ENCODE results near the gene ZNF609. TPM values are rescaled to one million over a fixed set of nuclear protein-coding genes. Genes with fewer than 3 reads are reported as not detected.

ZNF609 gene
- total RNA-seq, 4 donors from 2014 or later = 38.7 to 50.6 (median 43.9) TPM

- peaks cover 0 to 99% of the 10 kb centered on the region in 2 donors for H3K36me3 ChIP-seq
- WGBS, 2 donors (ENCODE audit: low coverage in 1 of 2) = 71 to 74% methylated on average over 4 to 11 of the region's 14 CpGs
- ATAC-seq = no peak
Observed at GRCh38 chr15:64678126-64678819, 217.9 kb downstream of the ZNF609 start.

DNA sequence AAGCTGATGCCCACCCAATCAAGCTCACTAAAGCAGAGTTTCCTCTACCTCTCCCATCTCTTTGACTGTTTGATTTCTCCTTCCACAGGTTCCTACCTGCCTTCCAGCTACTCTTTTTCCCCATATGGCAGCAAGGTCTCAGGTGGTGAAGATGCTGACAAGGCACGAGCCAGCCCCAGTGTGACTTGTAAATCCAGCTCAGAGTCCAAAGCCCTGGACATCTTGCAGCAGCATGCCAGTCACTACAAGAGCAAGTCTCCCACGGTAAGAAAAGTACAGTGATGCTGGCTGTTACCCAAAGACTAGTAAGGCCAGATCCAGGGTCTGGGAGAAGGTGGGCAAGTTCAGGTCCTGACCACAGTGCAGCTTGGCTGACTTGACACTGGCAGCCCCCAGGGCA is 219.7 kb downstream of the ZNF609 start:
- WGBS, 2 donors (ENCODE audit: low coverage in 1 of 2) = 20% methylated on average over 1 of the region's 2 CpGs; no CpG with 5 or more reads in 1 of the 2 donors
- Histone ChIP-seq H3K4me1 (peaks cover 0 to 31% (median 0%) of the 10 kb centered on the region in 3 donors), H3K9me3 (no peaks in the 10 kb centered on the region), H3K36me3 (peaks cover 0 to 99% of the 10 kb centered on the region in 2 donors), H3K27me3 (no peaks in the 10 kb centered on the region), H3K27ac (no peak overlapping the region), H3K4me3 (no peak overlapping the region)
- no peak for ATAC-seq
- TF ChIP-seq POLR2AphosphoS5 (IDR thresholded peaks at IDR 0.05) (no peak), EP300 (IDR thresholded peaks at IDR 0.05) (no peak), POLR2A (IDR thresholded peaks at IDR 0.05) (no peak)
- TF ChIP-seq, protein P1, sequence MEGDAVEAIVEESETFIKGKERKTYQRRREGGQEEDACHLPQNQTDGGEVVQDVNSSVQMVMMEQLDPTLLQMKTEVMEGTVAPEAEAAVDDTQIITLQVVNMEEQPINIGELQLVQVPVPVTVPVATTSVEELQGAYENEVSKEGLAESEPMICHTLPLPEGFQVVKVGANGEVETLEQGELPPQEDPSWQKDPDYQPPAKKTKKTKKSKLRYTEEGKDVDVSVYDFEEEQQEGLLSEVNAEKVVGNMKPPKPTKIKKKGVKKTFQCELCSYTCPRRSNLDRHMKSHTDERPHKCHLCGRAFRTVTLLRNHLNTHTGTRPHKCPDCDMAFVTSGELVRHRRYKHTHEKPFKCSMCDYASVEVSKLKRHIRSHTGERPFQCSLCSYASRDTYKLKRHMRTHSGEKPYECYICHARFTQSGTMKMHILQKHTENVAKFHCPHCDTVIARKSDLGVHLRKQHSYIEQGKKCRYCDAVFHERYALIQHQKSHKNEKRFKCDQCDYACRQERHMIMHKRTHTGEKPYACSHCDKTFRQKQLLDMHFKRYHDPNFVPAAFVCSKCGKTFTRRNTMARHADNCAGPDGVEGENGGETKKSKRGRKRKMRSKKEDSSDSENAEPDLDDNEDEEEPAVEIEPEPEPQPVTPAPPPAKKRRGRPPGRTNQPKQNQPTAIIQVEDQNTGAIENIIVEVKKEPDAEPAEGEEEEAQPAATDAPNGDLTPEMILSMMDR (IDR thresholded peaks at IDR 0.05) = no peak

More at GRCh38 chr15:64678126-64678819, 217.9 kb downstream of the ZNF609 start:
- Histone ChIP-seq H3K4me3 (no peak overlapping the region), H3K27me3 (no peaks in the 10 kb centered on the region), H3K27ac (no peak overlapping the region), H3K9me3 (no peaks in the 10 kb centered on the region), H3K4me1 (peaks cover 0 to 22% (median 0%) of the 10 kb centered on the region in 3 donors)
- no peak for TF ChIP-seq POLR2AphosphoS5 (IDR thresholded peaks at IDR 0.05)
- TF ChIP-seq, protein P1 (IDR thresholded peaks at IDR 0.05) = no peak
- no peak for TF ChIP-seq POLR2A (IDR thresholded peaks at IDR 0.05)
- no peak for TF ChIP-seq EP300 (IDR thresholded peaks at IDR 0.05)

DNA sequence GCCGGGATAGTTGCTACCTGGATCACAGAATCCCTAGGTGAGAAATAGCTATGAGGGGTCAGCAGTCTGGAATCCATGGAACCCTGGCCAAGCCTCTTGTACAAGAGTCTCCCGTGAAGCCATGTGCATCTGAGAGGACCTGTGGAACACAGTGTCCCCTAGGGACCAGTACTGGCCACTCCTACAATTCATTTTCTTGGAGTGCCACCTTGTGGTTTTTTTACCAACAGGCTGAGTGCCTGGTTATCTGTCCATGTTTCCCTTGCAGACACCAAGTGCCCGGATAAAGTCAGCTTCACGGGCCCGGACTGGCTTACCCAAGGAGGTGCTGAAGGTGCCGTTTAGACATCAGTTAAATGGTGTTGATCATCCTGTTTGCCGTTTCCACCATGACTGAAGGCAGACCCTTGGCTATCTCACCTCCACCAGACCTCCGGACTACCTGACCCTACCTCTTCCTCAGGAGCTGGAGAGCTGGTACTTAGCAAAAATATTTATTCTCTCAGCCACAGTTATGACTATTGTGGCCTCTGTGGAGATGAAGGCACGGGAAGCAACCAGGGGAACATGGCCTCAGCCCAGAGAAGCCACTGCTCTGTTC is 221.1 kb downstream of the ZNF609 start:
- TF ChIP-seq, protein P1 (IDR thresholded peaks at IDR 0.05) = peak; percentile 79 to 91 (median 84)
- no peak for TF ChIP-seq POLR2A (IDR thresholded peaks at IDR 0.05)
- peak; percentile 74 for ATAC-seq
- Histone ChIP-seq H3K27ac (peak overlapping the region in 3 of 4 donors; percentile 22 to 55 (median 51)), H3K9me3 (no peaks in the 10 kb centered on the region), H3K27me3 (no peaks in the 10 kb centered on the region), H3K4me3 (no peak overlapping the region), H3K4me1 (peaks cover 0 to 45% (median 0%) of the 10 kb centered on the region in 3 donors), H3K36me3 (peaks cover 0 to 94% of the 10 kb centered on the region in 2 donors)
- whole genome bisulfite sequencing, 2 donors (ENCODE audit: low coverage in 1 of 2) = 30 to 48% methylated on average over 2 to 6 of the region's 9 CpGs

GRCh38 chr15:64682255-64682654 is 221.9 kb downstream of the ZNF609 start:
- ATAC-seq = no peak
- Histone ChIP-seq H3K27me3 (no peaks in the 10 kb centered on the region), H3K27ac (peak overlapping the region in 3 of 4 donors; percentile 43 to 55 (median 51)), H3K4me1 (peaks cover 0 to 52% (median under 1%) of the 10 kb centered on the region in 3 donors), H3K36me3 (peaks cover 0 to 92% of the 10 kb centered on the region in 2 donors), H3K4me3 (no peak overlapping the region), H3K9me3 (no peaks in the 10 kb centered on the region)
- 55 to 76% methylated on average over 2 to 3 of the region's 3 CpGs for WGBS, 2 donors (ENCODE audit: low coverage in 1 of 2)
- no peak for TF ChIP-seq POLR2AphosphoS5 (IDR thresholded peaks at IDR 0.05)
- no peak for TF ChIP-seq POLR2A (IDR thresholded peaks at IDR 0.05)
- TF ChIP-seq, protein P1 (IDR thresholded peaks at IDR 0.05) = no peak
- TF ChIP-seq EP300 (IDR thresholded peaks at IDR 0.05) = no peak

All from gastroesophageal sphincter (tissue), 4 donors.